ENCODE results near the gene TAAR5. TPM values are rescaled to one million over a fixed set of nuclear protein-coding genes. Genes with fewer than 3 reads are reported as not detected.

Gene TAAR5
- total RNA-seq, 1 experiment from 2014 or later, result not detected

DNA sequence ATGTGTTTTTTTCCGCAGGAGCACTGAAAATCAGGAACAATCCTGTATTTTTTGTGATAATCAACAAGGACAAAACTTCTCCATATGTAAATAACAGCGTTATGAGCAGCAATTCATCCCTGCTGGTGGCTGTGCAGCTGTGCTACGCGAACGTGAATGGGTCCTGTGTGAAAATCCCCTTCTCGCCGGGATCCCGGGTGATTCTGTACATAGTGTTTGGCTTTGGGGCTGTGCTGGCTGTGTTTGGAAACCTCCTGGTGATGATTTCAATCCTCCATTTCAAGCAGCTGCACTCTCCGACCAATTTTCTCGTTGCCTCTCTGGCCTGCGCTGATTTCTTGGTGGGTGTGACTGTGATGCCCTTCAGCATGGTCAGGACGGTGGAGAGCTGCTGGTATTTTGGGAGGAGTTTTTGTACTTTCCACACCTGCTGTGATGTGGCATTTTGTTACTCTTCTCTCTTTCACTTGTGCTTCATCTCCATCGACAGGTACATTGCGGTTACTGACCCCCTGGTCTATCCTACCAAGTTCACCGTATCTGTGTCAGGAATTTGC lies 19.2 kb downstream of the TAAR5 start, which contains the start of gene TAAR6:
TAAR6 (plus strand) TSS at position 102 of the 557 bp plus-strand sequence; CDS start at position 102, 0 bp downstream.
- no peak within 1 kb of the TSS for H3K27ac Mint-ChIP-seq (ENCODE audit: low read depth, unreplicated experiment)
- no TSS peak for BruUV-seq (replicated peaks)
- TF ChIP-seq, protein P1, sequence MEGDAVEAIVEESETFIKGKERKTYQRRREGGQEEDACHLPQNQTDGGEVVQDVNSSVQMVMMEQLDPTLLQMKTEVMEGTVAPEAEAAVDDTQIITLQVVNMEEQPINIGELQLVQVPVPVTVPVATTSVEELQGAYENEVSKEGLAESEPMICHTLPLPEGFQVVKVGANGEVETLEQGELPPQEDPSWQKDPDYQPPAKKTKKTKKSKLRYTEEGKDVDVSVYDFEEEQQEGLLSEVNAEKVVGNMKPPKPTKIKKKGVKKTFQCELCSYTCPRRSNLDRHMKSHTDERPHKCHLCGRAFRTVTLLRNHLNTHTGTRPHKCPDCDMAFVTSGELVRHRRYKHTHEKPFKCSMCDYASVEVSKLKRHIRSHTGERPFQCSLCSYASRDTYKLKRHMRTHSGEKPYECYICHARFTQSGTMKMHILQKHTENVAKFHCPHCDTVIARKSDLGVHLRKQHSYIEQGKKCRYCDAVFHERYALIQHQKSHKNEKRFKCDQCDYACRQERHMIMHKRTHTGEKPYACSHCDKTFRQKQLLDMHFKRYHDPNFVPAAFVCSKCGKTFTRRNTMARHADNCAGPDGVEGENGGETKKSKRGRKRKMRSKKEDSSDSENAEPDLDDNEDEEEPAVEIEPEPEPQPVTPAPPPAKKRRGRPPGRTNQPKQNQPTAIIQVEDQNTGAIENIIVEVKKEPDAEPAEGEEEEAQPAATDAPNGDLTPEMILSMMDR (IDR thresholded peaks at IDR 0.05; ENCODE audit: unreplicated experiment), result no peak
- H3K4me1 Mint-ChIP-seq (ENCODE audit: insufficient read depth, unreplicated experiment), result no peaks in the 10 kb centered on the region
- H3K9me3 Mint-ChIP-seq (ENCODE audit: unreplicated experiment), result no peaks in the 10 kb centered on the region
- POLR2A ChIA-PET, result interaction anchor here (0.6 kb wide), 1 partner anchor 500 kb away, joined by 5 read pairs; no protein-coding TSS in a partner anchor
- CTCF ChIA-PET, result no interaction called here
- peaks cover 95% of the 10 kb centered on the region for H3K27me3 Mint-ChIP-seq (ENCODE audit: insufficient read depth, unreplicated experiment)
- H3K4me3 Mint-ChIP-seq (ENCODE audit: unreplicated experiment), result no peak within 1 kb of the TSS
- DNase-seq (ENCODE audit: unreplicated experiment), result no peak
- H3K36me3 Mint-ChIP-seq (ENCODE audit: insufficient read depth, unreplicated experiment), result no peaks in the 10 kb centered on the region
- intact Hi-C loops (cut with micrococcal nuclease), result no loop called here

DNA sequence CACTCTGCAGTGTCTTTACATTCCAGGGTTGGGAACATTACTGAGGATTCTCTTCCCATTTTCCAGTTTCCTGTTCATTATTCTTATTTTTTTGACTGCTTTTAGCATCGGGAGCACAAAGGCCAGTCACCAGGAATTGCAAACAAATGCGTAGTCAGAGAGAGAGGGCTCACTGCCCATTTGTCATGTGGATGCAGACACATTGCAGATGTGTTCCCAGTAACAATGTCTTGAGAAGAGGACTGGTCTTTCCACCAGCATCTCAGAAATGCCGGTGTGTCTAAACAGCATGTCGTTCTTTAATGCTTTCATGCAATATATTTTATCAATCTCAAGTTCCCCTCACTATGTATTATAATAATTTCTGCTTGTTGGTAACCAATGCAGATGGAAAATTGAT lies 20.4 kb downstream of the TAAR5 start:
- Mint-ChIP-seq H3K4me3 (ENCODE audit: unreplicated experiment) (no peak overlapping the region), H3K27me3 (ENCODE audit: insufficient read depth, unreplicated experiment) (peaks cover 100% of the 10 kb centered on the region), H3K4me1 (ENCODE audit: insufficient read depth, unreplicated experiment) (no peaks in the 10 kb centered on the region), H3K36me3 (ENCODE audit: insufficient read depth, unreplicated experiment) (no peaks in the 10 kb centered on the region), H3K9me3 (ENCODE audit: unreplicated experiment) (no peaks in the 10 kb centered on the region), H3K27ac (ENCODE audit: low read depth, unreplicated experiment) (no peak overlapping the region)
- BruUV-seq (replicated peaks), result no TSS peak
- ChIA-PET CTCF (no interaction called here), POLR2A (no interaction called here)
- intact Hi-C loops (cut with micrococcal nuclease), result no loop called here
- TF ChIP-seq, protein P1 (IDR thresholded peaks at IDR 0.05; ENCODE audit: unreplicated experiment), result no peak
- DNase-seq (ENCODE audit: unreplicated experiment), result no peak

DNA sequence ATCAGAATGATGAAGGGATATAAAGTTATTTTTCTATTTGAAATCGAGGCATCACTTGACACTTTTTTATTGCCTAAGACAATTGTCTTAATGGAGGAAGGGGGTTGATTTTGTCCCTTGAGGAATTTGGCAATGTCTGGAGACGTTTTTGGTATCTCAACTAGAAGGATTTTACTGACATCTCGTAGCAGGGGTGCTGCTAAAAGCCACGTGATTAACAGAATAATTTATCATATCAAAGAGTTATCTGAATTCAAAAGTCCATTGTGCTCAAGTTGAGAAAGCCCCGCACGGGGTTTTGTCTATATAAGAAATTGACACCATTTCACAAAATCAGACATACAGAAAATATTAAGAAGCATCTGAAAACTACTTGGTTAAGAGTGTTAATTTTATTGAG lies 20.9 kb downstream of the TAAR5 start:
- no peak overlapping the region for H3K27ac Mint-ChIP-seq (ENCODE audit: low read depth, unreplicated experiment)
- POLR2A ChIA-PET, result no interaction called here

DNA sequence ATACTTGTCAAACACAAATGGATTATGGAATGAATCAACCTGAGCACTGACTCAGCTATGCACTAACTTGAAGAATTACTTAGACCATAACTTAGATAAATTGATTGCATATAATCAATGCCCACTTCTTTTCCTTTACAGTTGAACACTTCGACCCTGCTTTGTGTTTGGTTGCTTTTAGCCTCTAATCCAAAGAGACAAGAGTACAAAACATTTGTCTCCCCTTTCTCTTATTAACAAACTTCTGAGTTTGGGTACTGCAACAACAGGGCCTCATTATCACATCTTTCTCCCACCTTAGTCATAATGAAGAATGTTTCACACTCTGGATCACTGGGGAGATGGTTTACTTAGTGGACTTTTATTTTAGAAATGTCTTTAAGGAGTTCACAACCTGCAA lies 22.0 kb downstream of the TAAR5 start:
- Mint-ChIP-seq H3K27me3 (ENCODE audit: insufficient read depth, unreplicated experiment) (peaks cover 100% of the 10 kb centered on the region), H3K27ac (ENCODE audit: low read depth, unreplicated experiment) (no peak overlapping the region), H3K4me1 (ENCODE audit: insufficient read depth, unreplicated experiment) (no peaks in the 10 kb centered on the region), H3K4me3 (ENCODE audit: unreplicated experiment) (no peak overlapping the region), H3K36me3 (ENCODE audit: insufficient read depth, unreplicated experiment) (no peaks in the 10 kb centered on the region), H3K9me3 (ENCODE audit: unreplicated experiment) (no peaks in the 10 kb centered on the region)
- ChIA-PET POLR2A (no interaction called here), CTCF (no interaction called here)
- no TSS peak for BruUV-seq (replicated peaks)
- intact Hi-C loops (cut with micrococcal nuclease), result no loop called here
- TF ChIP-seq, protein P1 (IDR thresholded peaks at IDR 0.05; ENCODE audit: unreplicated experiment), result no peak
- DNase-seq (ENCODE audit: unreplicated experiment), result no peak

More for the DNA sequence above, 20.9 kb downstream of the TAAR5 start:
- no TSS peak for BruUV-seq (replicated peaks)
- intact Hi-C loops (cut with micrococcal nuclease), result no loop called here
- TF ChIP-seq, protein P1 (IDR thresholded peaks at IDR 0.05; ENCODE audit: unreplicated experiment), result no peak
- H3K9me3 Mint-ChIP-seq (ENCODE audit: unreplicated experiment), result no peaks in the 10 kb centered on the region
- no peaks in the 10 kb centered on the region for H3K36me3 Mint-ChIP-seq (ENCODE audit: insufficient read depth, unreplicated experiment)
- DNase-seq (ENCODE audit: unreplicated experiment), result no peak
- H3K4me1 Mint-ChIP-seq (ENCODE audit: insufficient read depth, unreplicated experiment), result no peaks in the 10 kb centered on the region
- H3K4me3 Mint-ChIP-seq (ENCODE audit: unreplicated experiment), result no peak overlapping the region
- CTCF ChIA-PET, result interaction anchor here (0.6 kb wide), 1 partner anchor 227 kb away, joined by 3 read pairs; no protein-coding TSS in a partner anchor
- peaks cover 100% of the 10 kb centered on the region for H3K27me3 Mint-ChIP-seq (ENCODE audit: insufficient read depth, unreplicated experiment)
